DND-41 (cell line): Measurements from ENCODE around the gene PTTG2.

Experiments
- ATAC-seq: fragments of 200-7000 bp; cut with Tn5 transposase; 3 replicates; pipeline ENCODE4 v1.9.1; 2021; ENCODE audit warnings: low read depth; ENCODE audit not compliant: insufficient read depth
- DNase-seq: peaks from one replicate; pipeline ENCODE4 v3.0.0-alpha.2; 2020
- H2AFZ ChIP-seq: 2 replicates; pipeline ENCODE4 v1.6.0; 2012; ENCODE audit warnings: low read depth, low read length
- H3K27ac ChIP-seq: 2 replicates; pipeline ENCODE4 v1.5.1; 2012; ENCODE audit warnings: low read length, inconsistent platforms
- H3K27me3 ChIP-seq: fragments of 200-600 bp; sonication (generic); 2 replicates; pipeline ENCODE4 v1.6.0; 2012; ENCODE audit warnings: low read length, mild to moderate bottlenecking, inconsistent platforms; ENCODE audit not compliant: insufficient read depth, poor library complexity
- H3K36me3 ChIP-seq: 2 replicates; pipeline ENCODE4 v1.5.1; 2012; ENCODE audit warnings: low read length, inconsistent platforms; ENCODE audit not compliant: insufficient read depth
- H3K4me1 ChIP-seq: 2 replicates; pipeline ENCODE4 v1.5.1; 2012; ENCODE audit warnings: mild to moderate bottlenecking, low read length; ENCODE audit not compliant: insufficient read depth
- H3K4me2 ChIP-seq: 2 replicates; pipeline ENCODE4 v1.6.0; 2012; ENCODE audit warnings: mild to moderate bottlenecking, moderate library complexity, low read length, inconsistent platforms; ENCODE audit not compliant: insufficient read depth
- H3K4me3 ChIP-seq, 2 experiments: fragments of 200-600 bp in 1 of 2; shearing (Covaris generic) in 1 of 2; 2 replicates each; pipeline ENCODE4 v1.5.1; 2012 to 2016; ENCODE audit warnings: inconsistent platforms in 2 of 2, low read length in 2 of 2, mild to moderate bottlenecking in 2 of 2, low read depth in 1 of 2, moderate library complexity in 1 of 2
- H3K79me2 ChIP-seq: 2 replicates; pipeline ENCODE4 v1.6.0; 2012; ENCODE audit warnings: low read length, inconsistent platforms; ENCODE audit not compliant: insufficient read depth
- H3K9ac ChIP-seq: 2 replicates; pipeline ENCODE4 v1.6.0; 2012; ENCODE audit warnings: low read depth, mild to moderate bottlenecking, inconsistent platforms, low read length, moderate library complexity
- H3K9me3 ChIP-seq: 2 replicates; pipeline ENCODE4 v1.5.1; 2012; ENCODE audit warnings: low read length, moderate library complexity, mild to moderate bottlenecking, inconsistent platforms; ENCODE audit not compliant: insufficient read depth, severe bottlenecking
- H4K20me1 ChIP-seq: 2 replicates; pipeline ENCODE4 v1.6.0; 2012; ENCODE audit warnings: low read length; ENCODE audit not compliant: insufficient read depth
- EZH2 ChIP-seq: IDR thresholded peaks from 3 replicates; pipeline ENCODE4 v1.6.1; 2012; ENCODE audit warnings: borderline replicate concordance, low read depth, mild to moderate bottlenecking, moderate library complexity, low read length, inconsistent platforms; ENCODE audit not compliant: severe bottlenecking
- TF ChIP-seq, protein P1 (sequence below): IDR thresholded peaks from 2 replicates; pipeline ENCODE4 v1.5.1; 2012; ENCODE audit warnings: borderline replicate concordance, low read length, moderate library complexity, mild to moderate bottlenecking; ENCODE audit not compliant: poor library complexity, severe bottlenecking; ENCODE audit errors: extremely low read depth

The PTTG2 gene

DNA sequence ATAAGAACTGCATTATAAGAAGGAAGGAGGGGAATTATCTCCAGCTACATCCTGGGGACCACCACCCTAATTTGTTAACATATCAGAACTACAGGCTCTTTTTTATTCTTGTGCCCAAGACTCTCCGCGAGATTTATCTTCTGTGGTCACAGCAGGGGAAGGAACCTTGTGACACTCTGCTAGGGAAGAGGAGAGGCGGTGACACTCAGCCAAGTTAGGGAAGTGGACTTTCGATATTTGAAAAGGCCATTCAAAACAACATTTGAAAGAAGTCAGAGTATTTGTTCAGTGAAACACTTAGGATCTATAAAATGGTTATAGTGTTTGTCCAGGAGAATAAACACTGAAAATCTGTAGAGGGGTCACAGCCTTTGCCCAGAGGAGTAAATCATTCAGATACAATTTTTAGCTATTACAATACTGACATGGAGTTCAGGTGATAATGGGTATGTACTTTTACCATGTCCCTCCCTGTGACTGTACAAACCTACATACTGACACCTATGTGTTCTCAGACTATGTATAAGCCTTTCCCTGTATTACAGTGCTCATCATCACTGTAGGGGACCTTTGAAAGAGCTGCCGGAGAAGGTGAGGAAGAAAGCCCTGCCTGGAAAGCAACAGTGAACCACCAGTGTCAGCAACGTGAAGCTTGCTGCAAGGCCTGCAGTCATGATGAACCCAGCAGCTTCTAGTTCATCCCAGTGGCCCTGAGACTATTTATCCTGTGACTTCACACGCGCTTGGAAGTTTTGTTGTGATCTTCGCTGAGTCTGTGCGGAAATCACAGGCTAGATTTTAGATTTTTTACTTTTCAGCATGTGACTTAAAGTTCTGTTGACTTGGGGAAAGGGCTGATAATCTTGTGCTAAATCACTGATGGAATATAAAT lies 8.5 kb upstream of the PTTG2 start:
- Histone ChIP-seq H2AFZ (no peak overlapping the region), H3K4me3 (no peak overlapping the region), H3K9ac (no peak overlapping the region), H3K27me3 (no peaks in the 10 kb centered on the region), H3K9me3 (no peaks in the 10 kb centered on the region), H3K36me3 (peaks cover 8% of the 10 kb centered on the region; the same call in 1 of the 2 replicates), H3K4me1 (no peaks in the 10 kb centered on the region), H4K20me1 (peaks cover 3% of the 10 kb centered on the region; the same call in 1 of the 2 replicates), H3K79me2 (0 out of 2 replicates have a peak, but pooled peaks cover under 1% of the 10 kb centered on the region), H3K27ac (no peak overlapping the region), H3K4me2 (no peak overlapping the region)
- no peak for DNase-seq
- ATAC-seq: no peak
- no peak for TF ChIP-seq EZH2
- TF ChIP-seq, protein P1, sequence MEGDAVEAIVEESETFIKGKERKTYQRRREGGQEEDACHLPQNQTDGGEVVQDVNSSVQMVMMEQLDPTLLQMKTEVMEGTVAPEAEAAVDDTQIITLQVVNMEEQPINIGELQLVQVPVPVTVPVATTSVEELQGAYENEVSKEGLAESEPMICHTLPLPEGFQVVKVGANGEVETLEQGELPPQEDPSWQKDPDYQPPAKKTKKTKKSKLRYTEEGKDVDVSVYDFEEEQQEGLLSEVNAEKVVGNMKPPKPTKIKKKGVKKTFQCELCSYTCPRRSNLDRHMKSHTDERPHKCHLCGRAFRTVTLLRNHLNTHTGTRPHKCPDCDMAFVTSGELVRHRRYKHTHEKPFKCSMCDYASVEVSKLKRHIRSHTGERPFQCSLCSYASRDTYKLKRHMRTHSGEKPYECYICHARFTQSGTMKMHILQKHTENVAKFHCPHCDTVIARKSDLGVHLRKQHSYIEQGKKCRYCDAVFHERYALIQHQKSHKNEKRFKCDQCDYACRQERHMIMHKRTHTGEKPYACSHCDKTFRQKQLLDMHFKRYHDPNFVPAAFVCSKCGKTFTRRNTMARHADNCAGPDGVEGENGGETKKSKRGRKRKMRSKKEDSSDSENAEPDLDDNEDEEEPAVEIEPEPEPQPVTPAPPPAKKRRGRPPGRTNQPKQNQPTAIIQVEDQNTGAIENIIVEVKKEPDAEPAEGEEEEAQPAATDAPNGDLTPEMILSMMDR: no peak

DNA sequence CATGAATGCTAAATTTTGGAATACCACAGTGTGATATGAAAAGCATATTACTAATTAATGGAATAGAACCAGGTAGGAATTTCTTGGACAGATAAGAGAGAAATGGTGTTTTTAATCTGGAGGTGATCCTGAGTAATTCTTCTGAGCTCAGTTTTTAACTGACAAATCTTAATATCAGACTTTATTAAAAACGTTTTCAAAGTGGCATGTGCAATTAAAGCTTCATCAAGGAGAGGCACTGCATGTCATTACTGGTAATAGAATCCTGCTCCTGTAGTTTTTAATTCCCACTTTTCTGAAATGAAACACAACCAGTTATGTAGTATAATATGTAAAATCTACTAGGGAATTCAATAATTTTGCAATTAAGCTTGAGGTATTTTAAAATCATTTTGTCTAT lies 7.0 kb upstream of the PTTG2 start:
- Histone ChIP-seq H3K4me3 (no peak overlapping the region), H3K27ac (no peak overlapping the region), H3K27me3 (no peaks in the 10 kb centered on the region), H3K36me3 (peaks cover 8% of the 10 kb centered on the region; the same call in 1 of the 2 replicates), H3K9ac (no peak overlapping the region), H3K79me2 (no peaks in the 10 kb centered on the region), H3K9me3 (no peaks in the 10 kb centered on the region), H3K4me2 (no peak overlapping the region), H3K4me1 (no peaks in the 10 kb centered on the region), H4K20me1 (peaks cover 3% of the 10 kb centered on the region; the same call in 1 of the 2 replicates), H2AFZ (no peak overlapping the region)
- TF ChIP-seq, protein P1: no peak
- TF ChIP-seq EZH2: no peak
- no peak for DNase-seq
- ATAC-seq: no peak

DNA sequence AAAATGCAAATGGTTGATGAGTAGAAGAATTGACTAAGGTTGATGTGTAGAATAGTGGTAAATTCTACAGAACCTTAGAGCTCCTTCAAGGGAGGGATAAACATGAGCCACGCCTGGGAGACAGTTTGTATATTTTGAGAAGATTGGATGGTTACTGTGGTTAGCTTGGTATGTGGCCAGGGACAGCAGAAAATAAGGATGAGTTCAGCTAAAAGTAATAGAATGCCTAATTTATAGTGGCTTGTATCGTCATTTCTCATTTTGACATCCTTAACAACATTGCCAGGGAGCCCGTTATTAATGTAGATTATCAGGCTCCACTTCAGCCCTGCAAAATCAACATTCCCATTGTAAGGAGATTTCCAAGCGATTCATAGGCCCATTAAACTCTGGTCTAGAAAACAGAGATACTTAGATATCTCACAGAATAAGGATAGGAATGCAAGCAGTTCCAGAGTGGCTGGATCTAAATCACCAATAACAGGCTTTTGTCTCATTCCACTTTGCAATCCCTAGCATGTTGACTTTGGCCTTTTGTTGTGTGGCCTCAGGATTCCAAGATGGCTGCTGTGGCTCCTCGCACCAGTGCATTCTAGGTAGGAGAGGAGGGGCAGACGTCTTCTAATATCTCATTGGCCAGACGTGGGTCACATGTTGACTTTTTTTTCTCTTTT lies 6.4 kb upstream of the PTTG2 start:
- Histone ChIP-seq H3K4me2 (no peak overlapping the region), H3K4me3 (no peak overlapping the region), H3K9me3 (no peaks in the 10 kb centered on the region), H3K4me1 (no peaks in the 10 kb centered on the region), H3K27me3 (no peaks in the 10 kb centered on the region), H3K79me2 (no peaks in the 10 kb centered on the region), H4K20me1 (peaks cover 3% of the 10 kb centered on the region; the same call in 1 of the 2 replicates), H3K36me3 (peaks cover 8% of the 10 kb centered on the region; the same call in 1 of the 2 replicates), H2AFZ (no peak overlapping the region), H3K9ac (no peak overlapping the region), H3K27ac (no peak overlapping the region)
- ATAC-seq (no peak), DNase-seq (no peak)
- no peak for TF ChIP-seq EZH2

DNA sequence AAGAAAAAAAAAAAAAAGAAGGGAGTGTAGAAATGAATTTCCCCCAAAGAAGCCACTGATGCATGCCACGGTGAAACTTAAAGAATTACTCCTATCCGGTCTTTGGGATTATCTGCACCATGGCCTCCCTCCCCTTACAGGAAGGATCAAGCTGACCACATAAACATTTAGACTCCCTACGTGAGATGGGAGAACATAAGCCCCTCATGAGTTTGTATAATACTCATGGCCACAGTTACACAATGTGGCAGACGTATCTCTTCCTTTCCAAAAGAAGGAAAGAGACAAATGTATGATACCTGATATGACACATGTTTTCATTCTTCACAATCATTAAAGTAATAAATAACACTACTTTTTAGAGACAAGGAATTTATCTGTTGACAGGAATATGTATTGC lies 3.3 kb upstream of the PTTG2 start:
- no peak overlapping the region for H3K27ac ChIP-seq
- H4K20me1 ChIP-seq: no peaks in the 10 kb centered on the region
- ATAC-seq (no peak), DNase-seq (no peak)
- H3K4me3 ChIP-seq: no peak overlapping the region
- H3K4me1 ChIP-seq: no peaks in the 10 kb centered on the region
- no peak overlapping the region for H2AFZ ChIP-seq
- no peaks in the 10 kb centered on the region for H3K9me3 ChIP-seq
- H3K4me2 ChIP-seq: no peak overlapping the region
- peaks cover 2% of the 10 kb centered on the region; the same call in 1 of the 2 replicates for H3K36me3 ChIP-seq
- no peak overlapping the region for H3K9ac ChIP-seq
- TF ChIP-seq, protein P1: no peak
- TF ChIP-seq EZH2: no peak
- H3K27me3 ChIP-seq: no peaks in the 10 kb centered on the region
- no peaks in the 10 kb centered on the region for H3K79me2 ChIP-seq
